Osteocyte (in vitro differentiated cells): Measurements from ENCODE around the gene FAM81A. TPM values are rescaled to one million over a fixed set of nuclear protein-coding genes. Genes with fewer than 3 reads are reported as not detected.

Source experiments
- DNase-seq: peaks from one replicate; pipeline ENCODE4 v3.0.0; 2021; ENCODE audit warnings: mixed read lengths; ENCODE audit not compliant: unreplicated experiment; ENCODE audit errors: extremely low spot score
- H3K27ac Mint-ChIP-seq: one replicate; pipeline ENCODE4 v1.8.0; 2021; ENCODE audit warnings: mild to moderate bottlenecking, mixed read lengths; ENCODE audit not compliant: unreplicated experiment
- H3K27me3 Mint-ChIP-seq: one replicate; pipeline ENCODE4 v1.8.0; 2021; ENCODE audit warnings: mixed read lengths; ENCODE audit not compliant: unreplicated experiment
- H3K36me3 Mint-ChIP-seq: one replicate; pipeline ENCODE4 v1.8.0; 2021; ENCODE audit warnings: mixed read lengths; ENCODE audit not compliant: unreplicated experiment
- H3K4me1 Mint-ChIP-seq: one replicate; pipeline ENCODE4 v1.8.0; 2021; ENCODE audit warnings: mixed read lengths; ENCODE audit not compliant: unreplicated experiment
- H3K4me3 Mint-ChIP-seq: one replicate; pipeline ENCODE4 v1.8.0; 2021; ENCODE audit warnings: mild to moderate bottlenecking, moderate library complexity, mixed read lengths; ENCODE audit not compliant: unreplicated experiment
- H3K9me3 Mint-ChIP-seq: one replicate; pipeline ENCODE4 v1.8.0; 2021; ENCODE audit warnings: mixed read lengths; ENCODE audit not compliant: unreplicated experiment
- CTCF ChIP-seq: fragments of 200-600 bp; sonication (generic); IDR thresholded peaks from 2 replicates; pipeline ENCODE4 v1.5.0; 2021; ENCODE audit warnings: antibody characterized with exemption, mild to moderate bottlenecking, moderate library complexity
- total RNA-seq: library from RNA; stranded (reverse); gene quantifications from 2 replicates; pipeline ENCODE4 v1.2.1, GENCODE V29; 2021

Gene FAM81A
- total RNA-seq, 1 donor from 2014 or later: not detected

- Mint-ChIP-seq H3K4me1 (no peaks in the 10 kb centered on the region), H3K36me3 (no peaks in the 10 kb centered on the region), H3K4me3 (no peak overlapping the region), H3K27ac (no peak overlapping the region), H3K27me3 (peaks cover 48% of the 10 kb centered on the region), H3K9me3 (no peaks in the 10 kb centered on the region)
- TF ChIP-seq CTCF: no peak
- DNase-seq: no peak
Observed at GRCh38 chr15:59413577-59413976, 24.4 kb upstream of the FAM81A start.

GRCh38 chr15:59416816-59417215 lies 21.2 kb upstream of the FAM81A start:
- peaks cover 57% of the 10 kb centered on the region for H3K27me3 Mint-ChIP-seq
- TF ChIP-seq CTCF: no peak
- no peak overlapping the region for H3K4me3 Mint-ChIP-seq
- H3K27ac Mint-ChIP-seq: no peak overlapping the region
- no peaks in the 10 kb centered on the region for H3K9me3 Mint-ChIP-seq
- DNase-seq: no peak
- no peaks in the 10 kb centered on the region for H3K4me1 Mint-ChIP-seq
- no peaks in the 10 kb centered on the region for H3K36me3 Mint-ChIP-seq

GRCh38 chr15:59419170-59419569 lies 18.8 kb upstream of the FAM81A start:
- no peaks in the 10 kb centered on the region for H3K9me3 Mint-ChIP-seq
- no peak for TF ChIP-seq CTCF
- DNase-seq: no peak
- no peaks in the 10 kb centered on the region for H3K4me1 Mint-ChIP-seq
- H3K27me3 Mint-ChIP-seq: peaks cover 48% of the 10 kb centered on the region
- H3K36me3 Mint-ChIP-seq: no peaks in the 10 kb centered on the region
- H3K4me3 Mint-ChIP-seq: no peak overlapping the region
- H3K27ac Mint-ChIP-seq: no peak overlapping the region

- TF ChIP-seq CTCF: no peak
- H3K4me1 Mint-ChIP-seq: no peaks in the 10 kb centered on the region
- no peaks in the 10 kb centered on the region for H3K9me3 Mint-ChIP-seq
- no peak overlapping the region for H3K4me3 Mint-ChIP-seq
- no peaks in the 10 kb centered on the region for H3K36me3 Mint-ChIP-seq
- no peak for DNase-seq
- H3K27me3 Mint-ChIP-seq: peaks cover 55% of the 10 kb centered on the region
- no peak overlapping the region for H3K27ac Mint-ChIP-seq
Observed at GRCh38 chr15:59420108-59420507, 17.9 kb upstream of the FAM81A start.

- no peak for DNase-seq
Observed at GRCh38 chr15:59420986-59421618, 16.9 kb upstream of the FAM81A start.

More at GRCh38 chr15:59420986-59421618, 16.9 kb upstream of the FAM81A start:
- no peak for TF ChIP-seq CTCF
- Mint-ChIP-seq H3K36me3 (no peaks in the 10 kb centered on the region), H3K4me3 (no peak overlapping the region), H3K9me3 (no peaks in the 10 kb centered on the region), H3K4me1 (no peaks in the 10 kb centered on the region), H3K27me3 (peaks cover 57% of the 10 kb centered on the region), H3K27ac (no peak overlapping the region)
